Measurements from ENCODE around the gene ATG4A.

DNA sequence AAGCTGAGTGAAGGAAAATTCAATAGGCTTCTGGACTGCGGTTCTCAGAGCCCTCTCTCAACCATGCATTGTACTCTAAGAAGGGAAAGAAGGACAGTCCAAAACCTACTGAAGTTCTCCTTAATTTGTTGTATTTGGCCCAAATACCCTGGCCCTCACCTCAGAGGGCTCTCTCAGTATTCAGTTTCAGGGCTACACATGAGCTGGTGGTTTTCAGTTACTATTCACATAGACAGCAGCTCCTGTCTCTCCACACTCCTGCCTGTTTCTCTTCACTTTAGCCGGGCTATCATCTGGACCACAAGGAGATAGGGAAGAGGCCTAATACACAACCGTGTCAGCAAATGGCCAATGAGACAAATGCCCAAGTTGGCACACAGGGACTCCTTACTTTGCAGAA, 66.0 kb downstream of the ATG4A start:
- no peak for TF ChIP-seq ZNF274 (IDR thresholded peaks at IDR 0.05; ENCODE audit: low read depth, low read length)
- no peak for TF ChIP-seq SUZ12 (IDR thresholded peaks at IDR 0.05; ENCODE audit: extremely low read depth, insufficient read depth, insufficient read length)
- no peak for TF ChIP-seq YY1 (IDR thresholded peaks at IDR 0.05; ENCODE audit: insufficient read depth, insufficient read length)

Data from NT2/D1 (cell line).